ENCODE measurements around the gene SHROOM2.
"Not testable (repeated sequence)": the region's sequence is repeated elsewhere in the genome, so short reads cannot be mapped to it uniquely, and the experiment has no call there.

The SHROOM2 gene

GRCh38 chrX:9832811-9833210 is 46.6 kb downstream of the SHROOM2 start:
- no peak for DNase-seq (ENCODE audit: low read depth, low spot score)

- DNase-seq (ENCODE audit: low read depth, low spot score) = no peak
These were observed 49.5 kb downstream of the SHROOM2 start for GRCh38 chrX:9835585-9836210.

GRCh38 chrX:9842541-9842940 is 56.3 kb downstream of the SHROOM2 start:
- no peak for DNase-seq (ENCODE audit: low read depth, low spot score)

GRCh38 chrX:9844936-9845577 is 58.8 kb downstream of the SHROOM2 start:
- DNase-seq (ENCODE audit: low read depth, low spot score) = no peak

GRCh38 chrX:9845578-9845952 is 59.3 kb downstream of the SHROOM2 start:
- DNase-seq (ENCODE audit: low read depth, low spot score) = no peak

GRCh38 chrX:9846631-9847030 is 60.4 kb downstream of the SHROOM2 start:
- no peak for DNase-seq (ENCODE audit: low read depth, low spot score)

GRCh38 chrX:9847071-9847470 is 60.8 kb downstream of the SHROOM2 start:
- DNase-seq (ENCODE audit: low read depth, low spot score) = no peak

- no peak for DNase-seq (ENCODE audit: low read depth, low spot score)
These were observed 62.7 kb downstream of the SHROOM2 start for GRCh38 chrX:9848718-9849479.

- no peak for DNase-seq (ENCODE audit: low read depth, low spot score)
These were observed 65.7 kb downstream of the SHROOM2 start for GRCh38 chrX:9851890-9852289.

GRCh38 chrX:9853307-9853706 is 67.1 kb downstream of the SHROOM2 start:
- DNase-seq (ENCODE audit: low read depth, low spot score) = no peak

GRCh38 chrX:9855561-9856283 is 69.5 kb downstream of the SHROOM2 start:
- DNase-seq (ENCODE audit: low read depth, low spot score) = no peak

GRCh38 chrX:9856588-9856987 is 70.4 kb downstream of the SHROOM2 start:
- DNase-seq (ENCODE audit: low read depth, low spot score) = no peak

GRCh38 chrX:9857575-9858474 is 71.6 kb downstream of the SHROOM2 start:
- no peak for DNase-seq (ENCODE audit: low read depth, low spot score)

- not testable (repeated sequence) for DNase-seq (ENCODE audit: low read depth, low spot score)
These were observed 72.5 kb downstream of the SHROOM2 start for GRCh38 chrX:9858684-9859083.

- no peak for DNase-seq (ENCODE audit: low read depth, low spot score)
These were observed 73.7 kb downstream of the SHROOM2 start for GRCh38 chrX:9859711-9860555.

- no peak for DNase-seq (ENCODE audit: low read depth, low spot score)
These were observed 74.6 kb downstream of the SHROOM2 start for GRCh38 chrX:9860826-9861225.

- no peak for DNase-seq (ENCODE audit: low read depth, low spot score)
These were observed 75.5 kb downstream of the SHROOM2 start for GRCh38 chrX:9861711-9862110.

- no peak for DNase-seq (ENCODE audit: low read depth, low spot score)
These were observed 76.3 kb downstream of the SHROOM2 start for GRCh38 chrX:9862525-9862924.

- DNase-seq (ENCODE audit: low read depth, low spot score) = no peak
These were observed 76.7 kb downstream of the SHROOM2 start for GRCh38 chrX:9862953-9863352.

GRCh38 chrX:9864011-9864410 is 77.8 kb downstream of the SHROOM2 start:
- DNase-seq (ENCODE audit: low read depth, low spot score) = no peak
